Stimulated activated CD8-positive, alpha-beta memory T cell treated with anti-CD3 and anti-CD28 coated beads, Interleukin-7, amount 100 ng/mL, for 48 hours (primary cell): ENCODE measurements around the gene LCN15.
A peak's percentile ranks its signal among the peaks of the same experiment; 100 is the strongest.
"Not testable (repeated sequence)": the region's sequence is repeated elsewhere in the genome, so short reads cannot be mapped to it uniquely, and the experiment has no call there.

Experiments
- DNase-seq, 2 donors: peaks; one replicate each; pipeline ENCODE4 v3.0.0-alpha.2; 2020; ENCODE audit warnings: low read depth in 1 of 2; ENCODE audit errors: extremely low read depth in 1 of 2

Gene LCN15

DNA sequence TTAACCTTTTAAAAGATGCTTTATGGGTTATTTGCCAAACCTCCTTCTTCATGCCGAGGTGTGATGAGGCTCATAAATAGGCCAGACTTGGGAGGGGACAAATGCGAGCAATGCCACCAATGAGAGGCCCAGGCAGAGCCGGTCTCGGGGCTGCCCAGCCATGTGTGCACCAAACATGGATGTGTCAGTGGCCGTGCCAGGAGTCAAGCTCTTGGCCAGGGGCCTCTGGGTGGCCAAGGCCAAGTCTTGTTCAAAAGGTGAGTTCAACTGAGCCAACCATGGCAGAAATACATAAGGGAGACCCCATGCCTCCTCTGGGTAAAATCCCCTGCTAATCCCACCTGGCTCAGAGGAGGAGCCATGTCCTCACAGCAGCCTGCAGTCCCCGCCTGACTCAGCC lies 10.9 kb upstream of the LCN15 start:
- DNase-seq: no peak

DNA sequence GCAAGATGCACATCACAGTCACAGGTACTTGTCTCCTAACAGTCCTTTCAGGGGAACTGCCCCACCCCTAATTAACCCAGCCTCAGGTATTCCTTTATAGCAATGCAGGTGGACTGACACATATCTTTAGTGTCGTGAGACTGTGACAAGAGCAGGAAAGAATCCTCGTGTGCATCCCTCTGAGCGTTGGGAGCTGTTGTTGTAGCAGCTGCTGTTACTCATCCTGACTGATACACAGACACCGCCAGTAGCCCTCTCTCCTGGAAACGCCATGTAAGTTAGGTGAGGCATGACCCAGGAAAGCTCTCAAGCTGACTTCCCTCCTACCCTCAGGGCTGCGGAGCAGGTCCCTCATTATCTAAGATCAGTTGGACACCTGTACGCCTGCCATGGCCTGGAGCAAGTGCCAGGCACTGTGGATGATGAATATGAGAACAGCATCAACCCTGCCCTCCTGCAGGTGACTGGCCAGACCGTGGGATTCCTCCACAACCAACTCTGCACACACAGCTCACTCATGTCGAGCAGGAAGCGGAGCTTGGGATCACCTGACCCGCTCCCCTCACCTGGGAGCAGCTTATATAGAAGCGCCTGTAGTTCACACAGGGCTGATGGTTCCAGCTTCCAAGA lies 10.2 kb upstream of the LCN15 start:
- no peak for DNase-seq

DNA sequence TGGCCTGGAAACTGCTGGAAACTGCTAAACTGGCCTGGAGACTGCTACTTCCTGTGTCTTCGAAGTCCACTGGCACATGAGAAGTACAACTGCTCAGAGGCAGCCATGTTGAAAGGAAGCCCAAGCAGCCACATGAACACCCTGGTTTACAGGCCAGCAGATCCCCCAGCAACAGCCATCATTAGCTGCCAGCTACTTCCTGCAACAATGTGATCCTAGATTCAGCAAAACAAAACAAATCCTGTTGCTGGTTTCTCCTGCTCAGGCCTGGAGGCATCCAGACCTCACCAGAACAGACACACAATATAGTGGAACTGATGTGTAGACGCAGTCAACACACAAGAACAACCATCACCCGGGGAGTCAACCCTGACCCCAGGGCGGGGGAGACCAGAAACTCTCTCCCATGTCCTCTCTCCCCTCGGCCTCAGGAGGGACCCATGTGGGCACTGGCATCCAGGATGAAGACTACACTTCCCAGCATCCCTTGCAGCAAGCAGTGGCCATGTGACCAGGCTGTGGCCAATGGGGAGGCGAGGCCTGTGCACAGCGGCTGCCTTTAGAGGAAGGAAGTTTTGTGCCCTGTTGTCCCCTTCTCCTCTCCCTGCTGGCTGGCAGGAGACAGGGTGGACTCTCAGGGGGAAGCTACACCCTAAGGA lies 9.2 kb upstream of the LCN15 start:
- peak in 1 of 2 donors; percentile 29 for DNase-seq

DNA sequence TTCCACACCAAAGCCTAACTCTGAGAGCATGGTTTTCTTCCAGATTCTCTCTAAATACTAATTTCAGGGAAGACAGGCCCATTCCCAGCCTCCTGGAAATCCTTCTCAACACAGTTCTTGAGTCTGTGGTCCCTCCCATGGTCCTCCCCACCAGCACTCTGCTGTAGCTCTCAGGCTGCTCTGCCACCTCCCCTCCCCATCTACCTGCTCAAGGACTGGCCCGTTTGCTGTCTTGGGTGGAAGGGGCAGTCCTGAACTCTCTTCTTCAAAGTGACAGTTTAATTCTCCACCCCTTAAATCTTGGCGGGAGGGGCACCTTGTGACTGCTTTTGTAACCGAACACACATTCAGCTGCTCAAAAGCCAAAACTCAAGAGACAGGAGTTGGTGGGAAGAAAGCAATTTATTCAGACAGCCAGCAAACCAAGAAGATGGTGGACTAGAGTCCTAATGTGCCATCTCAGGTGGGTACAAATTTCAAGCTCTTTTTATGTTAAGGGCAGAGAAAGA lies 7.6 kb upstream of the LCN15 start:
- no peak for DNase-seq

DNA sequence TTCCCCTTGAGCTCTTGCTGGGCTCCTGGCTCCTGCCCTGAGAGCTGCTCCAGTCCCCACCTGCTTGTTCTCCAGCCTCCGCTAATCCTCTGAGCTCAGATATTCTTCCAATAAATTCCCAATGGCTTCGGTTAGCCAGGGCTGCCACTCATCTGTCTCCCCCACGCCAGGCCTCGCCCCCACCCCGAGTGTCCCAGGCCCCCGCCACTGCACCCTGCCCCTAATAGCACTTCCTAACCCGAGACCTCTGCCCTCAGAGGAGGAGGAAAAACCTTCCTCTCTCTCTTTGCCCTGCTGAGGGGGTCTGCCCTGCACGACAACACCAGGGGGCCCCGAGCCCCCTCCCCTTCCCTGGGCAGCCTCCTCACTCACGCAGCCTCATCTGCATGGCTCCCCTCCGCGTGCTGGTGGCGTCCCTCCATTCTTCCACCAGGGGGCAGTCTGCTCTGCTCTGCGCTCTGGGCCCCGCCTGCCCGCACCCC lies 5.4 kb upstream of the LCN15 start:
- DNase-seq: no peak

DNA sequence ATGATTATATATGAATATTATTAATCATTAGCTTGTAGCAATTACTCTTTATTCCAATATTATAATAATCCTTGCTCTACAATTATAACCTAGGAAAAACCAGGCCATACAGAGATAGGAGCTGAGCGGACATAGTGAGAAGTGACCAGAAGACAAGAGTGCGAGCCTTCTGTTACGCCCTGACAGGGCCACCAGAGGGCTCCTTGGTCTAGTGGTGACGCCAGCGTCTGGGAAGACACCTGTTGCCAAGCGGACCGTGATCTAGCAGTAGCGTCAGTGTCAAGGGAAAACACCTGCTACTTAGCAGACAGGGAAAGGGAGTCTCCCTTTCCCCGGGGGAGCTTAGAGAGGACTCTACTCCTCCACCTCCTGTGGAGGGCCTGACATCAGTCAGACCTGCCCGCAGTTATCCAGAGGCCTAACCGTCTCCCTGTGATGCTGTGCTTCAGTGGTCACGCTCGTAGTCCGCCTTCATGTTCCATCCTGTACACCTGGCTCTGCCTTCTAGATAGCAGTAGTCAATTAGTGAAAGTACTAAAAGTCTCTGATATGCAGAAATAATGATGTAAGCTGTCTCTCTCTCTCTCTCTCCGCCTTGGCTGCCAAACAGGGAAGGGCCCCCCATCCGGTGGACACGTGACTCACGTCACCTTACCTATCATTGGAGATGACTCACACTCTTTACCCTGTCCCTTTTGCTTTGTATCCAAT lies 2.2 kb upstream of the LCN15 start:
- DNase-seq: peak in 1 of 2 donors; percentile 28

DNA sequence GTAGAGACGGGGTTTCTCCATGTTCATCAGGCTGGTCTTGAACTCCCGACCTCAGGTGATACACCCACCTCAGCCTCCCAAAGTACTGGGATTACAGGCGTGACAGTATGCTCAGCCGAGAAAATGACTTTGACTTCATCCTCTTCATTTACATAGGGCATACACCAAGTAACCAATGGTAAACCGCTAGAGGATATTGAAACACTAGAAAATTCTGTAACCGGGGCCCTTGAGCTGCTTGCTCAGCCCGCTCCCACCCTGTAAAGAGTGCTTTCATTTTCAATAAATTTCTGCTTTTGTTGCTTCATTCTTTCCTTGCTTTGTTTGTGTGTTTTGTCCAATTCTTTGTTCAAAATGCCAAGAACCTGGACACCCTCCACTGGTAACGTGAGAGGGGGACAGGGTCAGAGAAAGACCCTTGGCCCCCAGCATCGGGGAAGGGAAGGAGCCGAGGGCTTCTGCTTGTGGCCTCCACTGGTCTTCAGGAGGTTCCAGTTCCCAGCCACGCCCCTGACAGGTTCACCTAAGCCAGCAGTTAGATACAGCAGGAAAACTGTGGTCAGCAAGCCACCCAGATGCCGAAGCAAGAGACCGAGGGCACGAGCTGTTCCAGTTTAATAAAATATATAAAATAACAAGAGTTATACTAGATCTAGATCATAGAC lies 1.6 kb upstream of the LCN15 start:
- DNase-seq: not testable (repeated sequence)

DNA sequence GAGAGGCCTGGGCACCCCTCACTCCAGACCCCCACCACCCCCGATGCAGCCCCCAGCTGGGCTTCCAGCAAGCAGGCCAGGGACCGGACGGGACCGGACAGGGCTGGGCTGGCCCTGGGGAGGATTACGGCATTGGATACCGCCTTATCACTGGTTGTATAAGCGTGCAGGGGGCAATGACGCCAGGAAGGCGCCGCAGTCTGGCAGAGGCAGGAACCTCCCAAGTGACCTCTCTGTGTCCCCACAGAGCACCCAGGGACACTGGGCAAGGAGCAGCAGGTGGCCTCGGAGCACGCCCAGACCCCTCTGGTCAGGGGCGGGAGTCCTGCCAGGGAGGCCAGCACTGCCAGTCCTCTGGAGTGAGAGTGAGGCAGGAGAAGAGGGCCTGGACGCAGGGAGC lies 723 bp upstream of the LCN15 start:
- no peak for DNase-seq

DNA sequence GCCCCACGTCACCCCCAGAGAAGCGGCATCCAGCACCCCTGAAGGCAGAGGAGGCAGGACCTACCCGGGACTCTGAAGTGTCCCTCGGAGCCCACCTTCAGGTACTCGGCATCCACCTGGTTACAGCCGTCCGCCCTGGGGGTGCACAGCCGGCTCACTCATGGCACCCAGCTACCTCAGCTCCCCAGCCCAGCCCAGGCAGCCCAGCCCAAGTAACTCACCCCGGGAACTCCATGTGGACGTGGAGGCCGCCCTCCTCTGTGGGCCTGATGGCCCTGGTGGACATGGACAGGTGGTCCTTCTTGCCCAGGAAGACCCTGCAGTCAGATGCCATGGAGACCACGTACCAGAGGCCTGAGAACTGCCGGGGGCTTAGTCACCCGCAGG lies 676 bp downstream of the LCN15 start:
- no peak for DNase-seq

DNA sequence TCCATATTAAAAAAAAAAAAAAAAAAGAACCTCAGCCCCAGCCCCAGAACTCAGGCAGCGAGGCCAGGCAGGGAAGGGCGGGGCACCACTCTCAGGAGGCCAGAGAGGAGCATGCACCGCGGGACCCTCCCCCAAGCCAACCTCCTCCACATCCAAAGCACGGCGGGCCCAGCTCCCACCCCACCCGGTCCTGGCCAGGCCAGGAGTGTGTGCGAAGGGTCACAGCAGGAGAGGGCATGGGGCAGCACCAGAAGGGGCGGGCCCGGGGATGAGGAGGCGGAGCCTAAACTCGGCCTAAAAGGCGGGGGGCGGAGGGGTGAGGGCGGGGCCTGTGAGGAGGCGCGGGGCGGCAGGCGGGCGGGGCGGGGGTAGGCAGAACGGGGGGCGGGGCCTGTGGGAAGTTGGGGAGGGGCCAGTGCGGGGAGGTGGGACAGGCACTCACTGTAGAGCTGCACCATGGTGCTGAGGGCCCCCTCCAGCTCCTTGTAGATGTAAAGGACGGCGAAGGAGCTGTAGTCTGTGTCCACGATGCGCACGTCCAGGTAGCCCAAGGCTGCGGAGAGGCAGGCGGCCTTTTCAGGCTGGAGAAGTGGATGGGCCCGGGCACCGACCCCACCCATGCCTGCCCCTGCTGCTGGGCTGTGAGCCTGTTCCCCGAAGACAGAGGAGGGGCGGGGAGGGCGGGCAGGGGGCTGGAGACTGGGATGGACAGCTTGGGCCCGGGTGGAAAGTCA lies 1.2 kb downstream of the LCN15 start:
- DNase-seq: peak in 1 of 2 donors; percentile 43

DNA sequence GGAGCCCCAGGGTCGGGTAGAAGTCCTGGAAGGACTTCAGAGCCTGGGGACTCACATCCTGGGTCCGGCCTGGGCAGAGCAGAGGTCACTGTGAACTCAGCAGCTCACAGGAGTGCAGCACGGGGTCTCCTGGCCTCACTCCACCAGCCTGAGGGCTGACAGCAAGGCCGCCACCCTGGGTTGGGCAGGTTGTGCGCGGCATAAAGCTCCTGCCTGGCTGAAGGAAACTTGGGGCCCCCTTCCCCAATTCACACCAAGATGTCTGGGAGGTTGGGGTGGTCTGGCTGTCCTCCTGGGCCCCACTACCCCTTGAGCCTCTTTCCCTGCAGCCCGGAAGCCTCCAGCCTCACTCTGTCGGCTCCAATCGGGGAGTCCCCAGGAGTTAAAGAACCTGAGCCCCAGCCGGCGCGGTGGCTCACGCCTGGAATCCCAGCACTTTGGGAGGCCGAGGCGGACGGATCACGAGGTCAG lies 2.1 kb downstream of the LCN15 start:
- no peak for DNase-seq

DNA sequence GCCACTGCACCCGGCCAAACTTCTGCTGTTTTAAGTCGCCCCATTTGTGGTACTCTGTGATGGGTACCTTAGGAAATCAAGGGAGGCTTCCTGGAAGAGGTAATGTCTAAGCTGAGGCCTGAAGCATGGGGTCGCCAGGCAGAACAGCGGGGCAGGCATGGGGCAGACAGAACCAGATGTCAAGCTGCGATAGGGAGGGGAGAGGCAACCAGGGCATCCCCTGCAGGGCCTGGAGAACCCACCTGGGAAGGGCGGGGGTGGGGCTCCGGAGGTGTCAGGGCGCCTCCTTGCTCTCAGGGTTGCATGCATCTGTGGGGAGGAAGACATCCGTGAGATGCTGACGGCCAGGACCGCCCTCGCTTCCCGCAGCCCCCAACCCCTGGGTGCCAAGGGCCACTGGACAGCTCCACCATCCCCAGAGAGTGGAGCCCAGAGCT lies 2.8 kb downstream of the LCN15 start:
- no peak for DNase-seq

DNA sequence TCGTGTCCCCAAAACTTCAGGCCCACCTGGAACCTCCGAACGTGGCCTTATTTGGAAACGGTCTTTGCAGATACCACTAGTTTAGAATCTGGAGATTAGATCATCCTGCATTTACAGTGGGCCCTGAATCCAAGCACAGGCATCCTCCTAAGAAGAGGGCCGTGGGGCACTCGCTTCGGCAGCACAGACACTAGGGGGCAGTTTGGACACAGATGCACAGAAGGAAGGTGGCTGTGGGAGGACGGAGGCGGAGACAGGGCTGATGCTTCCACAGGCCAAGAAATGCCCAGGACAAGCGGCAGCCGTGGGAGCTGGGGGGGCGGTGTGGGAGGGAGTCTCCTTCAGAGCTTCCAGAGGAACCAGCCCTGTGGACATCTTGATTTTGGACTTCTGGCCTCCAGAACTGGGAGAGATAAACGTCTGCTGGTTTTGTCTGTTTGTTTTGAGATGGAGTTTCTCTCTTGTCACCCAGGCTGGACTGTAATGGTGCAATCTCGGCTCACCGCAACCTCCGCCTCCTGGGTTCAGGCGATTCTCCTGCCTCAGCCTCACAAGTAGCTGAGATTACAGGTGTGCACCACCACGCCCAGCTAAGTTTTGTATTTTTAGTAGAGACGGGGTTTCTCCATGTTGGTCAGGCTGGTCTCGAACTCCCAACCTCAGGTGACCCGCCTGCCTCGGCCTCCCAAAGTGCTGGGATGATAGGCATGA lies 3.3 kb downstream of the LCN15 start:
- DNase-seq: not testable (repeated sequence)

DNA sequence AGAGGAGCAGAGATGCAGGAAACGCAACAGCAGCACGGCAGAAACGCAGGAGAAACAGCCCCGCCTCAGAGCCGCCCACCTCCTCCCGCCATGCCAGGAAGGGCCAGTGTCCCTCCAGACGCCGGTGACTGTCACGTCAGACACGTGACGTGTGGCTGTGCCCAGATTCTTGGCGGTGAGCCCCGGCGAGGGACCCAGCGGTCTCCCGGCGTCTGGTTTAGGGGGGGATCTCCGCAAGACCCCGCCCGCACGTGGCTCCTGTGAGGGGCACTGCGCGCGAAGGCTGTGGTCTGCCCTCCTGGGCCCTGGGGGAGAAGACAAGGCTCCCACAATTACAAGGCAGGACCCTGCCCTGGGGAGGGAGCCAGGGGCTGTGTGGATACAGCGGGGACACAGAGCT lies 3.9 kb downstream of the LCN15 start:
- no peak for DNase-seq

DNA sequence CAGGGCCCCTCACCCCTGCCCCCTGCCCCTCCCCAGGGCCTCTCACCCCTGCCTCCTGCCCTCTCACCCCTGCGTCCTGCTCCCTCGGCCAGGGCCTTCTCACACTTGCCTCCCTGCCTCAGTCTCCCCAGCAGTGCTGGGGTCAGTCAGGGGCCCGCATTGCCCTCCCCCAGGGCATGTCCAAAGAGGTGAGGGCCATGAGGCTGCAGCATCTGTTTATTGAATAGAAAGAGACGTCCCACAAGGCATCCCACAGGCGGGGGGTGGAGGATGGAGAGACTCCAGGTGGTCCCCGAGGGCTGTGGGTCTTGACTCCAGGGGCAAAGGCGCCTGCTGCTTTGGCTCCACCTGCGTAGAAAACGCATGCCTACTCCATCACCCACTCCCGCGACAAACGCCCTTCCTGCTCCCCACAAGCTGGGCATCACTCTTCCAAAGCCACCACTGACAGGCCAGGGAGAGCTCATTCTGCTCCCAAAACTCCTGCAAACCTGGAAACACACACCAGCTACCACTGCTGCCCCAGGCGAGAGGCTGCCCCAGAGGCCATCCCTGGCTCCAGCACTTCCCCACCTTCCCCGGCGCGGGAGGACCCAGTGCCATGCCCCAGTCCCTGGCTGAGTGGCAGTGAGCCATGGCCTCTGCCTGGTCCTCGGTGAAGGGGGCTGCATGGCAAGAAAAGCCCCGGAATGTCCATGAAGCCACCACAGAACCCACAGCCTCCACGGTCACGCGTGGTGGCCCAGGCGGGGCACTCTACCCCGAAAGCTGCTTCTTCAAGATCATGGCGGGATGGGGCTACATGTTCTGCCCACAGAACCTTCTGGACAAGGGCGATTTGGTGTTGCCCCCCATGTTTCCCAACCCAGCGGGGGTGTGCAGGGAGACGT lies 4.6 kb downstream of the LCN15 start:
- DNase-seq: no peak

DNA sequence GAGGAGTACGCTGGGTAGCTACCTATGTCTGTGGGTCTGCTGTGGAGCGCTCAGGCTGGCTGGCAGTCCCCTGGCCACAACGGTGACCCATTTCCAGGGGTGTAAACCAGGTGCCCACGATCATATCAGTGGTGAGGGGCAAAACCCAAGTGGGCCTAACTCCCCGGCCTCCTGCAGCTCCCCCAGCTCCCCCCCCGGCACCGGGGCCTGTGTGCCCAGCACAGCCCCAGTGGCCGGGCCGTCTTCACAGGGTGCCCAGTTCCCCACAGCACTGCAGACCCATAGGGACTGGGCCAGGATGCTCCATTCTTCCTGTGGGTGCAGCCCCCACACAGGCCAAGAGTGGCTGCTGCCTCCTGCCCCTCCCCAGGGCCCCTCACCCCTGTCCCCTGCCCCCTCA lies 5.3 kb downstream of the LCN15 start:
- DNase-seq: no peak

DNA sequence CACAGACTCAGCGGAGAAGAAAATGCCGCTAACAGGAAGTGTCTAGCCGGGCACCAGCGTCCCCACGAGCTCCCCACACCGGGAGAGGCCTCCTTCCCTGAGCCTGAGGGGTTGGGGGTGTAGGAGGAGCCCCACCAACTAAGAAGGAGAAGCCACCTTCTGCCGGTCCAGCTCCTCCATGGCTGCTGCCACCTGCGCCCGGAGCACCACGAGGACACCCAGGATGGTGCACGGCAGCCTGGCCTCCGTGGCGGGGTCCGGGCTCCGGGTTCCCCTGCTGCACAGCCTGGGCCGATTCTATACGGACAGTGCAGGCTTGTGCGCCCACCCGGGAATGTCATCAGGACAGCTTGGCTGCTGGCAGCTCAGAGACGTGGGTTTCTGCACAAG lies 6.6 kb downstream of the LCN15 start:
- DNase-seq: no peak

DNA sequence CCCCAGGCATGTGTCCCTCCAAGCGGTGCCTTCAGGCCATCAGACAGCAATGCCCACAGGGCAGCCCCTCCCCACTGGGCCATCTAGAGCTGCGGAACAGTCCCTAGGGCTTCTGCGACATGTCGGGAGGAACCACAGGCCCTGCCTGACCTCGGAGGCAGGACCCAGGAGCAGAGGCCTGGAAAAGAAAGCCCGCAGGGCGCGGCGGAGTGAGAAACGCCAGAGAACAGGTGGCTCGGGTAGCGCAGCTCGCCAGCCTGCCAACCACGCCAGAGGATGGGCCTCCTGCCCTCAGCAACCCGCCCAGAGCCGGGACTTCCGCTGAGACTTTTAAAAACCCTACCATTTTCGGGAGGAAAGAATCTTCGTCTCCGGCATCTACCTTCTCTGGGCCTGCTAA lies 7.0 kb downstream of the LCN15 start:
- no peak for DNase-seq

DNA sequence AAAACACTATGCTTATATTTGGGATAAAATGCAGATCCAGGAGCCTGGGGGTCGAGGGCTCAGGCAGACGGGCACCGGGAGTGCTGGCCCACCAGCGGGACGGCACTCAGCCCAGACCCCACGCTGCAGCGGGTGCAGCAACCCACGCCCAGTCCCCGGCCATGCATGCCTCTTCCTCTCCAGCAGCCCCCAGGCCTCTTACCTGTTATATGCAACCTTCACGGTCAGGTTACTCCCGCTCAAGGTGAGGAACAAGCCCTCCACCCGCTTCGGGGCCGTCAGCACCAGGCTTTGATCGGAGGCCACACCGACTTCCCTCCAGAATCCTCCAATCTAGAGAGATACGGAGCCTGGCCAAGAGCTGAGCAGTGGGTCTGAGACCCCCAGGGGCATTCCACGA lies 7.5 kb downstream of the LCN15 start:
- no peak for DNase-seq
